ENCODE measurements around the gene KRTAP10-1. TPM values are rescaled to one million over a fixed set of nuclear protein-coding genes. Genes with fewer than 3 reads are reported as not detected.

Gene KRTAP10-1
- total RNA-seq, 1 experiment from 2014 or later: not detected

DNA sequence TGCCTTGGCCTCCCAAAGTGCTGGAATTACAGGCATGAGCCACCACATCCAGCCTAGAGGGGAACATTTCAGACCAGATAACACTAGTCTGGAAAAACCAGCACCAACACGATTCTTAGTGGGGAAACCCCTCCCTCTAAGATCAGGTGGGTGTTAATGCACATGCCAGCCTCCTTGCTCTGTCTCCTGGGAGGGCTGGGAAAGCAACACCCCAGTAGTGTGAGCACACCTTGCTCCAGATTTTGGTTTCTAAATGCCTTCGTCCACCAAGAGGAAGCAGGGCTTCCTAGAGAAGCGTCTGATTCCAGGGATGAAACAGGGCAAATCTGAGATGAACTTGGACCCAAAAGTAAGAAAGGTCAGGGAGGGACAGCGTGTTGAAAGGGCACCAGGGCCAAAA, 31.3 kb upstream of the KRTAP10-1 start:
- no peaks in the 10 kb centered on the region for H3K27me3 ChIP-seq (ENCODE audit: low read length)
- POLR2A ChIA-PET (ENCODE audit: unreplicated experiment): no interaction called here

DNA sequence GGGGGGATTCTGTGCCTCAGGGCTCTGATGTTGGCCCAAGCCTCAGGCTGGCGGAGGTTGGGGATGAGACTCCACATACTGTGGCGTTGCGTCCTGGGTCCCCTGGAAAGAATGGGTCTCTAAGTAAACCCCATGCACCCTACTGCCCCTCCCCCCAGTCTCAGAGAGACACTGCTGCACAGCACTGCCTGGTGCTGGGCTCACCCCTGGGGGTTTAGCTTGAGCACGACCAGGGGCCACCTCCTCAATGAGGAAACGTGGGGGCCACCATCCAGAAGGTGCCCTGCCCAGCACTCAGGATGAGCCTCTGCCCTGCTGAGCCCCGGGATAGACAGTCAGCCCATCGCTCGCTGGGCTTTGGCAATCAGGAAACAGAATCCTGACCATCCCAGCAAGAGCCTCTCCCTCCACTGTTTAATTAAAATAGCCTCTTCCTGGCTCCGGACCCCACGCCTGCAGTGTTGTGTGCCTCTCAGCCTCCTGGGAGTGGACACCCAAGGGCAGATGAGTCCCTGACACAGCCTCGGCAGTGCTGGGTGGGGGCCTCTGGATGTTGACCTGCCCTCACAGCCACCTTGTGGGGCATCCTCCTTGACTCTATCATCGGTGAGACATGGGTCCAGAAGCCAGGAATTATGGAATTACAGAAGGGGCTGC, 30.0 kb upstream of the KRTAP10-1 start:
- Histone ChIP-seq H3K4me1 (ENCODE audit: insufficient read depth, low read length) (peaks cover 6% of the 10 kb centered on the region), H2AFZ (ENCODE audit: low read length) (no peak overlapping the region), H3K36me3 (ENCODE audit: low read depth, low read length) (no peaks in the 10 kb centered on the region), H3K27me3 (ENCODE audit: low read length) (no peaks in the 10 kb centered on the region), H3K9me3 (ENCODE audit: low read length) (peaks cover 5% of the 10 kb centered on the region; the same call in 1 of the 2 replicates), H3K79me2 (ENCODE audit: low read length) (no peaks in the 10 kb centered on the region), H3F3A (ENCODE audit: low read length, unreplicated experiment) (no peaks in the 10 kb centered on the region), H3K4me3 (ENCODE audit: low read length) (no peak overlapping the region), H4K20me1 (ENCODE audit: low read length) (no peaks in the 10 kb centered on the region), H3K4me2 (ENCODE audit: low read length) (no peak overlapping the region), H3K9ac (ENCODE audit: low read length) (no peak overlapping the region), H3K27ac (ENCODE audit: low read length) (no peak overlapping the region), H3K9me2 (replicated peaks; ENCODE audit: low read length) (no peaks in the 10 kb centered on the region)
- ATAC-seq (no peak), DNase-seq (no peak)
- intact Hi-C loops (cut with micrococcal nuclease): no loop called here
- TF ChIP-seq, protein P1, sequence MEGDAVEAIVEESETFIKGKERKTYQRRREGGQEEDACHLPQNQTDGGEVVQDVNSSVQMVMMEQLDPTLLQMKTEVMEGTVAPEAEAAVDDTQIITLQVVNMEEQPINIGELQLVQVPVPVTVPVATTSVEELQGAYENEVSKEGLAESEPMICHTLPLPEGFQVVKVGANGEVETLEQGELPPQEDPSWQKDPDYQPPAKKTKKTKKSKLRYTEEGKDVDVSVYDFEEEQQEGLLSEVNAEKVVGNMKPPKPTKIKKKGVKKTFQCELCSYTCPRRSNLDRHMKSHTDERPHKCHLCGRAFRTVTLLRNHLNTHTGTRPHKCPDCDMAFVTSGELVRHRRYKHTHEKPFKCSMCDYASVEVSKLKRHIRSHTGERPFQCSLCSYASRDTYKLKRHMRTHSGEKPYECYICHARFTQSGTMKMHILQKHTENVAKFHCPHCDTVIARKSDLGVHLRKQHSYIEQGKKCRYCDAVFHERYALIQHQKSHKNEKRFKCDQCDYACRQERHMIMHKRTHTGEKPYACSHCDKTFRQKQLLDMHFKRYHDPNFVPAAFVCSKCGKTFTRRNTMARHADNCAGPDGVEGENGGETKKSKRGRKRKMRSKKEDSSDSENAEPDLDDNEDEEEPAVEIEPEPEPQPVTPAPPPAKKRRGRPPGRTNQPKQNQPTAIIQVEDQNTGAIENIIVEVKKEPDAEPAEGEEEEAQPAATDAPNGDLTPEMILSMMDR (conservative IDR thresholded peaks at IDR 0.05; ENCODE audit: low read depth, low read length): no peak
- POLR2A ChIA-PET (ENCODE audit: unreplicated experiment): no interaction called here
- no TSS peak for BruUV-seq (replicated peaks)
- CTCF ChIA-PET: no interaction called here

More for the DNA sequence above, 31.3 kb upstream of the KRTAP10-1 start:
- no peak overlapping the region for H3K27ac ChIP-seq (ENCODE audit: low read length)
- BruUV-seq (replicated peaks): no TSS peak
- CTCF ChIA-PET: no interaction called here
- no peak overlapping the region for H3K4me2 ChIP-seq (ENCODE audit: low read length)
- no peaks in the 10 kb centered on the region for H3K79me2 ChIP-seq (ENCODE audit: low read length)
- no peaks in the 10 kb centered on the region for H3K9me2 ChIP-seq (replicated peaks; ENCODE audit: low read length)
- no peaks in the 10 kb centered on the region for H4K20me1 ChIP-seq (ENCODE audit: low read length)
- H3K4me3 ChIP-seq (ENCODE audit: low read length): no peak overlapping the region
- no peak overlapping the region for H2AFZ ChIP-seq (ENCODE audit: low read length)
- TF ChIP-seq EZH2phosphoT487 (IDR thresholded peaks at IDR 0.05; ENCODE audit: borderline replicate concordance, low read length) (no peak), EZH2 (IDR thresholded peaks at IDR 0.05; ENCODE audit: low read length, unreplicated experiment) (no peak)
- TF ChIP-seq, protein P1 (conservative IDR thresholded peaks at IDR 0.05; ENCODE audit: low read depth, low read length): no peak
- no peaks in the 10 kb centered on the region for H3K36me3 ChIP-seq (ENCODE audit: low read depth, low read length)
- H3F3A ChIP-seq (ENCODE audit: low read length, unreplicated experiment): no peaks in the 10 kb centered on the region
- peaks cover 6% of the 10 kb centered on the region for H3K4me1 ChIP-seq (ENCODE audit: insufficient read depth, low read length)
- ATAC-seq (no peak), DNase-seq (no peak)
- H3K9me3 ChIP-seq (ENCODE audit: low read length): peaks cover 5% of the 10 kb centered on the region; the same call in 1 of the 2 replicates
- no peak overlapping the region for H3K9ac ChIP-seq (ENCODE audit: low read length)
- intact Hi-C loops (cut with micrococcal nuclease): no loop called here

DNA sequence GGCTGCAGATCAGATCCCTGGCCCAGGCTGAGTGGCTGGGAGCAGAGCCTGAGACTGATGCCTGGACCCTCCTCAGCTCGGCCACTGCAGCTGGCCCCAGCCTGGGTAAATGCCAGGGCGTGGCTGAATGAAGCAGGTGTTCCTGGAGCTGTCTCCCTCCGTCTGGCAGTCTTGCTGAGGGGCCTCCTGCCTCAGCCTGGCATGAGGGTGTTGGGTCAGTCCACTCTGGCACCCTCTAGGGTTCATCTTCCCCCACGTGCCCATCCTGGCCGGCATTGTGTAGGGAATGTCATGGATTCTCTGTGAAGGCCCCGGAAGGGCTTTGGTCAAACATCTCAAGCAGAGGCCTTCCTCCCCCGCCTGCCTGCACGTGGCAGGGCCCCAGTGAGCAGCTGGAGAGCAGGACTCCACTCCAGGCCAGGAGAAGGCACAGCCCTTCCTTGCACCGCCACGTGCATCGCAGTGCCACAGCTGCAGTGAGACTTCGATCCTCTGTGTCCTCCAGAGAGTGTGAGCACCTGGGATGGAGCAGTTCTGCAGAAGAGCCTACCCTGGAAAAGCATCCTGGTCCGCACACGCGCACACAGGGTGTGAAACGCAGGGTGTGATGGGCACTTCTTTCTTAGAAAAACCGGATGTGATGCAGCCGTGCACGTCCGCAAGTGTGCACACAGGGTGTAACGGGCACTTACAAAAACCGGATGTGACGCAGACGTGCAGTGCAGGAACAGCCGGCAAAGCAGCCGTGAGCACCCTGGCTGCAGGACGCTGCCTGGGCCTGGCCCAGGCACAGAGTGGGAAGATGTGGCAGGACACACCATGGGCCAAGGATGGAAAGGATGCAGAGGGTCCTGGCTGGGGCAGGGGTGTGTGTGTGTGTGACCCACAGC, 28.9 kb upstream of the KRTAP10-1 start:
- peaks cover 5% of the 10 kb centered on the region; the same call in 1 of the 2 replicates for H3K9me3 ChIP-seq (ENCODE audit: low read length)
- ATAC-seq (no peak), DNase-seq (no peak)
- no peaks in the 10 kb centered on the region for H3K36me3 ChIP-seq (ENCODE audit: low read depth, low read length)
- ChIA-PET POLR2A (ENCODE audit: unreplicated experiment) (no interaction called here), CTCF (no interaction called here)
- no peaks in the 10 kb centered on the region for H3F3A ChIP-seq (ENCODE audit: low read length, unreplicated experiment)
- H3K27ac ChIP-seq (ENCODE audit: low read length): no peak overlapping the region
- H2AFZ ChIP-seq (ENCODE audit: low read length): no peak overlapping the region
- no peak for TF ChIP-seq EZH2 (IDR thresholded peaks at IDR 0.05; ENCODE audit: low read length, unreplicated experiment)
- TF ChIP-seq, protein P1 (conservative IDR thresholded peaks at IDR 0.05; ENCODE audit: low read depth, low read length): no peak
- no peak for TF ChIP-seq EZH2phosphoT487 (IDR thresholded peaks at IDR 0.05; ENCODE audit: borderline replicate concordance, low read length)
- no peaks in the 10 kb centered on the region for H3K9me2 ChIP-seq (replicated peaks; ENCODE audit: low read length)
- no peak overlapping the region for H3K4me3 ChIP-seq (ENCODE audit: low read length)
- no TSS peak for BruUV-seq (replicated peaks)
- no peak overlapping the region for H3K9ac ChIP-seq (ENCODE audit: low read length)
- H4K20me1 ChIP-seq (ENCODE audit: low read length): no peaks in the 10 kb centered on the region
- H3K4me1 ChIP-seq (ENCODE audit: insufficient read depth, low read length): peaks cover 6% of the 10 kb centered on the region
- no peak overlapping the region for H3K4me2 ChIP-seq (ENCODE audit: low read length)
- intact Hi-C loops (cut with micrococcal nuclease): no loop called here
- no peaks in the 10 kb centered on the region for H3K27me3 ChIP-seq (ENCODE audit: low read length)
- no peaks in the 10 kb centered on the region for H3K79me2 ChIP-seq (ENCODE audit: low read length)
